ENCODE data around the gene DYNLT4. TPM values are rescaled to one million over a fixed set of nuclear protein-coding genes. Genes with fewer than 3 reads are reported as not detected.

The DYNLT4 gene
- total and polyA plus RNA-seq, 2 of the 13 experiments (the other 11 are each of a cell fraction or from before 2014, with no cell fraction given) = 0.77 TPM; not detected in 1

DNA sequence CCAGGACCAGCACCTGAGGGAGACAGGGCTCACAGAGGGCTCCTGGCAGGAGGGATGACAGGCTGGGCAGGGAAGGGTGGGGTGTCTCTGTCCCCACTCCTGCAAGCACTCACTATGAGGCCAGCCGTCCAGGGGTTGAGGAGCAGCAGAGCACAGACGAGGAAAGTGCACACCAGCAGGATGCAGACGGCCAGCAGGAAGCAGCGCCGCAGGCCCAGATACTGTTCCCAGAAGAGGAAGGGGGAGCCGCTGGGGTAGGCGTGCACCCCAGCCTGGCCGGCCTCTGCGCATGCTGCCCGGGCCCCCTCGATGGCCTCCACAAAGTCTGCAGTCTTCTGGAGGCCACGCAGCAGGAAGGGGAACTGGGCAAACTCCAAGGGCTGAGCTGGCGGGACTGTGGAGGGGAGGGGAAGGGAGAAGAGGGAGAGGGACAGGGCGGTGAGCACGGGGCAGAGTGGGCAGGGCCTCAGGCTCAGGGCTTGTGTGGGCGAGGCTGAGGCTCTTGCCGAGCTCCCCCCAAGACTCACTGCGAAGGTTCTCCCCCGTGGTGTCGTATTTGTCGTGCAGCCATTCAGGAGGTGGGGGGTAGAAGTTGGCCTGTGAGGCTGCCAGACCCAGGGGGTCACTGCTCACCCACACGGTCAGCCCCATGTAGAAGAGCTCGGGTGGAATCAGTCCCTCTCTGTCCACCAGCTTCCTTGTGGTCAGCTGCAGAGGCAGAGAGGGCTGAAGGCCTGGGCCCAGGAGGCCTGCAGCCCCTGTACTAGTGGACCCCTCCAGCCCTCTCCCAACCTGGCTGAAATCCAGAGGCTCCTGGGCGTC is 19.4 kb upstream of the DYNLT4 start (continued):
- TF ChIP-seq ZBTB25 (CRISPR knock-in tag; IDR thresholded peaks at IDR 0.05) = peak; percentile 14; the same call in 1 of the 2 replicates
- TF ChIP-seq REPIN1 (CRISPR knock-in tag; IDR thresholded peaks at IDR 0.05; ENCODE audit: borderline replicate concordance, low read depth) = 0 out of 2 replicates have a peak, but pooled peaks have one; percentile 49
- TF ChIP-seq PLRG1 (conservative IDR thresholded peaks at IDR 0.05) = no peak
- peak; percentile 65 for TF ChIP-seq HNRNPK (IDR thresholded peaks at IDR 0.05; ENCODE audit: low read depth, low read length, poor library complexity, severe bottlenecking)
- peak; percentile 95 for TF ChIP-seq SNAI1 (CRISPR knock-in tag; IDR thresholded peaks at IDR 0.05; ENCODE audit: borderline replicate concordance)
- peak; percentile 59 for TF ChIP-seq RXRA (CRISPR knock-in tag; IDR thresholded peaks at IDR 0.05)
- TF ChIP-seq TGIF2 (CRISPR knock-in tag; IDR thresholded peaks at IDR 0.05) = peak; percentile 61; the same call in 1 of the 2 replicates
- TF ChIP-seq ZNF101 (CRISPR knock-in tag; IDR thresholded peaks at IDR 0.05; ENCODE audit: borderline replicate concordance, low read depth) = no peak
- 0 out of 4 replicates have a peak, but pooled peaks have one; percentile 40 to 45 for TF ChIP-seq KLF16 (CRISPR knock-in tag; IDR thresholded peaks at IDR 0.05)
- TF ChIP-seq, protein P1, sequence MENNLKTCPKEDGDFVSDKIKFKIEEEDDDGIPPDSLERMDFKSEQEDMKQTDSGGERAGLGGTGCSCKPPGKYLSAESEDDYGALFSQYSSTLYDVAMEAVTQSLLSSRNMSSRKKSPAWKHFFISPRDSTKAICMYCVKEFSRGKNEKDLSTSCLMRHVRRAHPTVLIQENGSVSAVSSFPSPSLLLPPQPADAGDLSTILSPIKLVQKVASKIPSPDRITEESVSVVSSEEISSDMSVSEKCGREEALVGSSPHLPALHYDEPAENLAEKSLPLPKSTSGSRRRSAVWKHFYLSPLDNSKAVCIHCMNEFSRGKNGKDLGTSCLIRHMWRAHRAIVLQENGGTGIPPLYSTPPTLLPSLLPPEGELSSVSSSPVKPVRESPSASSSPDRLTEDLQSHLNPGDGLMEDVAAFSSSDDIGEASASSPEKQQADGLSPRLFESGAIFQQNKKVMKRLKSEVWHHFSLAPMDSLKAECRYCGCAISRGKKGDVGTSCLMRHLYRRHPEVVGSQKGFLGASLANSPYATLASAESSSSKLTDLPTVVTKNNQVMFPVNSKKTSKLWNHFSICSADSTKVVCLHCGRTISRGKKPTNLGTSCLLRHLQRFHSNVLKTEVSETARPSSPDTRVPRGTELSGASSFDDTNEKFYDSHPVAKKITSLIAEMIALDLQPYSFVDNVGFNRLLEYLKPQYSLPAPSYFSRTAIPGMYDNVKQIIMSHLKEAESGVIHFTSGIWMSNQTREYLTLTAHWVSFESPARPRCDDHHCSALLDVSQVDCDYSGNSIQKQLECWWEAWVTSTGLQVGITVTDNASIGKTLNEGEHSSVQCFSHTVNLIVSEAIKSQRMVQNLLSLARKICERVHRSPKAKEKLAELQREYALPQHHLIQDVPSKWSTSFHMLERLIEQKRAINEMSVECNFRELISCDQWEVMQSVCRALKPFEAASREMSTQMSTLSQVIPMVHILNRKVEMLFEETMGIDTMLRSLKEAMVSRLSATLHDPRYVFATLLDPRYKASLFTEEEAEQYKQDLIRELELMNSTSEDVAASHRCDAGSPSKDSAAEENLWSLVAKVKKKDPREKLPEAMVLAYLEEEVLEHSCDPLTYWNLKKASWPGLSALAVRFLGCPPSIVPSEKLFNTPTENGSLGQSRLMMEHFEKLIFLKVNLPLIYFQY (CRISPR knock-in tag; IDR thresholded peaks at IDR 0.05; ENCODE audit: borderline replicate concordance) = peak; percentile 55; the same call in 1 of the 2 replicates
- TF ChIP-seq SNAPC4 (CRISPR knock-in tag; IDR thresholded peaks at IDR 0.05) = peak; percentile 85
- TF ChIP-seq, protein P2, sequence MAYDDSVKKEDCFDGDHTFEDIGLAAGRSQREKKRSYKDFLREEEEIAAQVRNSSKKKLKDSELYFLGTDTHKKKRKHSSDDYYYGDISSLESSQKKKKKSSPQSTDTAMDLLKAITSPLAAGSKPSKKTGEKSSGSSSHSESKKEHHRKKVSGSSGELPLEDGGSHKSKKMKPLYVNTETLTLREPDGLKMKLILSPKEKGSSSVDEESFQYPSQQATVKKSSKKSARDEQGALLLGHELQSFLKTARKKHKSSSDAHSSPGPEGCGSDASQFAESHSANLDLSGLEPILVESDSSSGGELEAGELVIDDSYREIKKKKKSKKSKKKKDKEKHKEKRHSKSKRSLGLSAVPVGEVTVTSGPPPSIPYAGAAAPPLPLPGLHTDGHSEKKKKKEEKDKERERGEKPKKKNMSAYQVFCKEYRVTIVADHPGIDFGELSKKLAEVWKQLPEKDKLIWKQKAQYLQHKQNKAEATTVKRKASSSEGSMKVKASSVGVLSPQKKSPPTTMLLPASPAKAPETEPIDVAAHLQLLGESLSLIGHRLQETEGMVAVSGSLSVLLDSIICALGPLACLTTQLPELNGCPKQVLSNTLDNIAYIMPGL (CRISPR knock-in tag; IDR thresholded peaks at IDR 0.05; ENCODE audit: borderline replicate concordance in 1 of 2, low read depth in 1 of 2) = peak in 1 of 2 experiments; percentile 8; a peak in 3 of 4 replicates
- TF ChIP-seq KAT8 (CRISPR knock-in tag; IDR thresholded peaks at IDR 0.05) = peak; percentile 47
- no peak for TF ChIP-seq PBX2 (CRISPR knock-in tag; IDR thresholded peaks at IDR 0.05)
